ENCODE data around the gene C10orf90.

Gene C10orf90

GRCh38 chr10:126670056-126670894 is at the start of gene C10orf90:
TSS of gene C10orf90 (minus strand) at chr10:126670693. CDS start at chr10:126670480, 213 bp downstream.
- ChIA-PET POLR2A (no interaction called here), CTCF (interaction anchor here (0.6 to 0.9 kb wide), 3 partner anchors 73 to 669 kb away, joined by 3 to 5 read pairs (median 3); no protein-coding TSS in a partner anchor)
- Histone ChIP-seq H3K36me3 (ENCODE audit: control insufficient read depth in 2 of 2, insufficient read depth in 1 of 2, low read length in 2 of 2) (no peaks in the 10 kb centered on the region), H3K9me3 (ENCODE audit: control insufficient read depth, insufficient read depth, low read depth, low read length) (no peaks in the 10 kb centered on the region), H3K4me3 (ENCODE audit: low read depth, low read length) (no peak within 1 kb of the TSS), H3K27ac (ENCODE audit: extremely low read depth, low read depth, low read length) (no peak within 1 kb of the TSS), H3K4me1 (ENCODE audit: control insufficient read depth, insufficient read depth, low read length) (no peaks in the 10 kb centered on the region)
- TF ChIP-seq ZNF544 (tag by site-specific recombination; IDR thresholded peaks at IDR 0.05) (no peak), ZNF121 (tag by site-specific recombination; IDR thresholded peaks at IDR 0.05) (no peak), ZNF629 (tag by site-specific recombination; IDR thresholded peaks at IDR 0.05) (no peak), EGR2 (tag by site-specific recombination; IDR thresholded peaks at IDR 0.05; ENCODE audit: low read depth) (no peak), INSM2 (tag by site-specific recombination; IDR thresholded peaks at IDR 0.05) (no peak)

GRCh38 chr10:126716366-126716765 is 45.9 kb upstream of the C10orf90 start:
- ChIA-PET CTCF (interaction anchor here (0.7 kb wide), 1 partner anchor 42 kb away, joined by 3 read pairs; no protein-coding TSS in a partner anchor), POLR2A (no interaction called here)
- no peak for TF ChIP-seq ZNF645 (tag by site-specific recombination; IDR thresholded peaks at IDR 0.05)

GRCh38 chr10:126713594-126713993 is 43.1 kb upstream of the C10orf90 start:
- Histone ChIP-seq H3K4me1 (ENCODE audit: control insufficient read depth, insufficient read depth, low read length) (no peaks in the 10 kb centered on the region), H3K27ac (ENCODE audit: extremely low read depth, low read depth, low read length) (no peak overlapping the region), H3K9me3 (ENCODE audit: control insufficient read depth, insufficient read depth, low read depth, low read length) (no peaks in the 10 kb centered on the region), H3K4me3 (ENCODE audit: low read depth, low read length) (no peak overlapping the region), H3K36me3 (ENCODE audit: control insufficient read depth in 2 of 2, insufficient read depth in 1 of 2, low read length in 2 of 2) (no peaks in the 10 kb centered on the region)
- ChIA-PET CTCF (no interaction called here), POLR2A (no interaction called here)
- TF ChIP-seq ZNF639 (tag by site-specific recombination; IDR thresholded peaks at IDR 0.05) = no peak
- TF ChIP-seq ZNF768 (tag by site-specific recombination; IDR thresholded peaks at IDR 0.05) = no peak
- TF ChIP-seq ZNF132 (tag by site-specific recombination; IDR thresholded peaks at IDR 0.05; ENCODE audit: borderline replicate concordance) = no peak
- no peak for TF ChIP-seq ZBTB44 (tag by site-specific recombination; IDR thresholded peaks at IDR 0.05)
- TF ChIP-seq, protein P1, sequence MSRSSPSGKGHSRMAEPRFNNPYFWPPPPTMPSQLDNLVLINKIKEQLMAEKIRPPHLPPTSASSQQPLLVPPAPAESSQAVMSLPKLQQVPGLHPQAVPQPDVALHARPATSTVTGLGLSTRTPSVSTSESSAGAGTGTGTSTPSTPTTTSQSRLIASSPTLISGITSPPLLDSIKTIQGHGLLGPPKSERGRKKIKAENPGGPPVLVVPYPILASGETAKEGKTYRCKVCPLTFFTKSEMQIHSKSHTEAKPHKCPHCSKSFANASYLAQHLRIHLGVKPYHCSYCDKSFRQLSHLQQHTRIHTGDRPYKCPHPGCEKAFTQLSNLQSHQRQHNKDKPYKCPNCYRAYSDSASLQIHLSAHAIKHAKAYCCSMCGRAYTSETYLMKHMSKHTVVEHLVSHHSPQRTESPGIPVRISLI (tag by site-specific recombination; IDR thresholded peaks at IDR 0.05) = no peak
- TF ChIP-seq, protein P2, sequence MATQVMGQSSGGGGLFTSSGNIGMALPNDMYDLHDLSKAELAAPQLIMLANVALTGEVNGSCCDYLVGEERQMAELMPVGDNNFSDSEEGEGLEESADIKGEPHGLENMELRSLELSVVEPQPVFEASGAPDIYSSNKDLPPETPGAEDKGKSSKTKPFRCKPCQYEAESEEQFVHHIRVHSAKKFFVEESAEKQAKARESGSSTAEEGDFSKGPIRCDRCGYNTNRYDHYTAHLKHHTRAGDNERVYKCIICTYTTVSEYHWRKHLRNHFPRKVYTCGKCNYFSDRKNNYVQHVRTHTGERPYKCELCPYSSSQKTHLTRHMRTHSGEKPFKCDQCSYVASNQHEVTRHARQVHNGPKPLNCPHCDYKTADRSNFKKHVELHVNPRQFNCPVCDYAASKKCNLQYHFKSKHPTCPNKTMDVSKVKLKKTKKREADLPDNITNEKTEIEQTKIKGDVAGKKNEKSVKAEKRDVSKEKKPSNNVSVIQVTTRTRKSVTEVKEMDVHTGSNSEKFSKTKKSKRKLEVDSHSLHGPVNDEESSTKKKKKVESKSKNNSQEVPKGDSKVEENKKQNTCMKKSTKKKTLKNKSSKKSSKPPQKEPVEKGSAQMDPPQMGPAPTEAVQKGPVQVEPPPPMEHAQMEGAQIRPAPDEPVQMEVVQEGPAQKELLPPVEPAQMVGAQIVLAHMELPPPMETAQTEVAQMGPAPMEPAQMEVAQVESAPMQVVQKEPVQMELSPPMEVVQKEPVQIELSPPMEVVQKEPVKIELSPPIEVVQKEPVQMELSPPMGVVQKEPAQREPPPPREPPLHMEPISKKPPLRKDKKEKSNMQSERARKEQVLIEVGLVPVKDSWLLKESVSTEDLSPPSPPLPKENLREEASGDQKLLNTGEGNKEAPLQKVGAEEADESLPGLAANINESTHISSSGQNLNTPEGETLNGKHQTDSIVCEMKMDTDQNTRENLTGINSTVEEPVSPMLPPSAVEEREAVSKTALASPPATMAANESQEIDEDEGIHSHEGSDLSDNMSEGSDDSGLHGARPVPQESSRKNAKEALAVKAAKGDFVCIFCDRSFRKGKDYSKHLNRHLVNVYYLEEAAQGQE (tag by site-specific recombination; IDR thresholded peaks at IDR 0.05) = no peak
- TF ChIP-seq ZFP69B (tag by site-specific recombination; IDR thresholded peaks at IDR 0.05) = no peak
- TF ChIP-seq ZNF174 (tag by site-specific recombination; IDR thresholded peaks at IDR 0.05) = no peak
- no peak for TF ChIP-seq WT1 (tag by site-specific recombination; IDR thresholded peaks at IDR 0.05)

More at GRCh38 chr10:126716366-126716765, 45.9 kb upstream of the C10orf90 start:
- no peaks in the 10 kb centered on the region for H3K36me3 ChIP-seq (ENCODE audit: control insufficient read depth in 2 of 2, insufficient read depth in 1 of 2, low read length in 2 of 2)
- no peak overlapping the region for H3K4me3 ChIP-seq (ENCODE audit: low read depth, low read length)
- H3K27ac ChIP-seq (ENCODE audit: extremely low read depth, low read depth, low read length) = no peak overlapping the region
- no peaks in the 10 kb centered on the region for H3K9me3 ChIP-seq (ENCODE audit: control insufficient read depth, insufficient read depth, low read depth, low read length)
- no peaks in the 10 kb centered on the region for H3K4me1 ChIP-seq (ENCODE audit: control insufficient read depth, insufficient read depth, low read length)

Measured in HEK293 (cell line).